OCI-LY1 (cell line): ENCODE results near the gene FAS.

ENCODE experiments used
- EZH2 ChIP-seq: fragments of 200-600 bp; sonication (generic), shearing (Covaris generic); IDR thresholded peaks from 2 replicates; pipeline ENCODE4 v1.8.0; 2017; ENCODE audit warnings: borderline replicate concordance, mixed run types, mild to moderate bottlenecking, antibody characterized with exemption, low read length, moderate library complexity, mixed read lengths
- TF ChIP-seq, protein P1 (sequence below): fragments of 200-600 bp; sonication (generic), shearing (Covaris generic); IDR thresholded peaks from 2 replicates; pipeline ENCODE4 v1.5.1; 2017; ENCODE audit warnings: mild to moderate bottlenecking, antibody characterized with exemption, low read length, moderate library complexity, mixed read lengths

GRCh38 chr10:88995156-88995876 is 4.7 kb downstream of the FAS start:
- TF ChIP-seq, protein P1, sequence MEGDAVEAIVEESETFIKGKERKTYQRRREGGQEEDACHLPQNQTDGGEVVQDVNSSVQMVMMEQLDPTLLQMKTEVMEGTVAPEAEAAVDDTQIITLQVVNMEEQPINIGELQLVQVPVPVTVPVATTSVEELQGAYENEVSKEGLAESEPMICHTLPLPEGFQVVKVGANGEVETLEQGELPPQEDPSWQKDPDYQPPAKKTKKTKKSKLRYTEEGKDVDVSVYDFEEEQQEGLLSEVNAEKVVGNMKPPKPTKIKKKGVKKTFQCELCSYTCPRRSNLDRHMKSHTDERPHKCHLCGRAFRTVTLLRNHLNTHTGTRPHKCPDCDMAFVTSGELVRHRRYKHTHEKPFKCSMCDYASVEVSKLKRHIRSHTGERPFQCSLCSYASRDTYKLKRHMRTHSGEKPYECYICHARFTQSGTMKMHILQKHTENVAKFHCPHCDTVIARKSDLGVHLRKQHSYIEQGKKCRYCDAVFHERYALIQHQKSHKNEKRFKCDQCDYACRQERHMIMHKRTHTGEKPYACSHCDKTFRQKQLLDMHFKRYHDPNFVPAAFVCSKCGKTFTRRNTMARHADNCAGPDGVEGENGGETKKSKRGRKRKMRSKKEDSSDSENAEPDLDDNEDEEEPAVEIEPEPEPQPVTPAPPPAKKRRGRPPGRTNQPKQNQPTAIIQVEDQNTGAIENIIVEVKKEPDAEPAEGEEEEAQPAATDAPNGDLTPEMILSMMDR, result no peak
- TF ChIP-seq EZH2, result no peak
